Mesenchymal stem cell (in vitro differentiated cells and primary cell): Measurements from ENCODE around the gene KDM4C.

Experiments used
- DNase-seq: peaks from one replicate; pipeline ENCODE4 v3.0.0-alpha.2; 2013
- H2AFZ ChIP-seq: one replicate; pipeline ENCODE4 v1.6.1; 2013; ENCODE audit warnings: low read depth, mild to moderate bottlenecking, control low read depth, inconsistent platforms, low read length, moderate library complexity
- H2AK5ac ChIP-seq: 2 replicates; pipeline ENCODE4 v1.6.1; 2013; ENCODE audit warnings: low read length, moderate library complexity, mild to moderate bottlenecking, inconsistent platforms; ENCODE audit not compliant: severe bottlenecking
- H2BK120ac ChIP-seq: one replicate; pipeline ENCODE4 v1.6.1; 2013; ENCODE audit warnings: low read depth, mild to moderate bottlenecking, inconsistent platforms, low read length, moderate library complexity
- H2BK12ac ChIP-seq, 2 experiments: one replicate each; pipeline ENCODE4 v1.6.1; 2013; ENCODE audit warnings: inconsistent platforms in 2 of 2, low read length in 2 of 2, mild to moderate bottlenecking in 2 of 2, moderate library complexity in 2 of 2, control low read depth in 1 of 2
- H2BK15ac ChIP-seq: one replicate; pipeline ENCODE4 v1.6.1; 2013; ENCODE audit warnings: mild to moderate bottlenecking, low read depth, inconsistent platforms; ENCODE audit not compliant: poor library complexity, severe bottlenecking
- H2BK5ac ChIP-seq: 2 replicates; pipeline ENCODE4 v1.6.1; 2013; ENCODE audit warnings: low read depth, mild to moderate bottlenecking, low read length, control low read depth, inconsistent platforms; ENCODE audit not compliant: poor library complexity, severe bottlenecking
- H3K14ac ChIP-seq, 2 experiments: one replicate each; pipeline ENCODE4 v1.6.1; 2013; ENCODE audit warnings: inconsistent platforms in 2 of 2, low read length in 2 of 2, control low read depth in 1 of 2, mild to moderate bottlenecking in 1 of 2, moderate library complexity in 1 of 2
- H3K18ac ChIP-seq, 2 experiments: one replicate each; pipeline ENCODE4 v1.6.1; 2013; ENCODE audit warnings: inconsistent platforms in 2 of 2, low read length in 2 of 2, control low read depth in 1 of 2, low read depth in 1 of 2, mild to moderate bottlenecking in 1 of 2
- H3K23ac ChIP-seq, 2 experiments: one replicate each; pipeline ENCODE4 v1.6.1; 2013; ENCODE audit warnings: inconsistent platforms in 2 of 2, low read length in 2 of 2, mild to moderate bottlenecking in 2 of 2, moderate library complexity in 2 of 2, control low read depth in 1 of 2
- H3K27ac ChIP-seq: 2 replicates; pipeline ENCODE4 v1.5.1; 2013; ENCODE audit warnings: mild to moderate bottlenecking, moderate library complexity, low read length, control low read depth, inconsistent platforms; ENCODE audit not compliant: poor library complexity, severe bottlenecking
- H3K27me3 ChIP-seq, 2 experiments: 2 replicates each; pipeline versions ENCODE4 v1.6.1 to v1.7.0; 2013; ENCODE audit warnings: low read length in 2 of 2, mild to moderate bottlenecking in 2 of 2, moderate library complexity in 2 of 2, control low read depth in 1 of 2, inconsistent platforms in 1 of 2; ENCODE audit not compliant: control insufficient read depth in 1 of 2, insufficient read depth in 1 of 2
- H3K36me3 ChIP-seq, 2 experiments: 2 replicates each; pipeline versions ENCODE4 v1.6.1 to v1.7.0; 2013; ENCODE audit warnings: low read length in 2 of 2, control low read depth in 1 of 2, inconsistent platforms in 1 of 2, low read depth in 1 of 2, mild to moderate bottlenecking in 1 of 2; ENCODE audit not compliant: insufficient read depth in 2 of 2, control insufficient read depth in 1 of 2
- H3K4ac ChIP-seq, 2 experiments: one replicate each; pipeline ENCODE4 v1.6.1; 2013; ENCODE audit warnings: inconsistent platforms in 2 of 2, low read length in 2 of 2, mild to moderate bottlenecking in 2 of 2, moderate library complexity in 2 of 2, control low read depth in 1 of 2, low read depth in 1 of 2
- H3K4me1 ChIP-seq: 2 replicates; pipeline ENCODE4 v1.6.1; 2013; ENCODE audit warnings: low read depth, low read length, control low read depth; ENCODE audit not compliant: control insufficient read depth, insufficient read depth
- H3K4me2 ChIP-seq: 2 replicates; pipeline ENCODE4 v1.6.1; 2013; ENCODE audit warnings: low read length, mild to moderate bottlenecking, inconsistent platforms; ENCODE audit not compliant: poor library complexity, severe bottlenecking
- H3K4me3 ChIP-seq, 2 experiments: 2 replicates each; pipeline versions ENCODE4 v1.5.1 to v1.7.0; 2013; ENCODE audit warnings: low read length in 2 of 2, mild to moderate bottlenecking in 2 of 2, control low read depth in 1 of 2, low read depth in 1 of 2; ENCODE audit not compliant: insufficient read depth in 1 of 2
- H3K79me1 ChIP-seq: replicated peaks from 2 replicates; pipeline ENCODE4 v1.6.1; 2013; ENCODE audit warnings: mild to moderate bottlenecking, control low read depth, low read length, inconsistent platforms; ENCODE audit not compliant: poor library complexity, severe bottlenecking
- H3K9ac ChIP-seq: 2 replicates; pipeline ENCODE4 v1.7.0; 2013; ENCODE audit warnings: mild to moderate bottlenecking, low read length, moderate library complexity
- H3K9me3 ChIP-seq: 2 replicates; pipeline ENCODE4 v1.7.0; 2013; ENCODE audit warnings: mild to moderate bottlenecking, low read length; ENCODE audit not compliant: control insufficient read depth
- H4K8ac ChIP-seq: one replicate; pipeline ENCODE4 v1.6.1; 2013; ENCODE audit warnings: inconsistent platforms, mild to moderate bottlenecking, low read length, moderate library complexity
- H4K91ac ChIP-seq: one replicate; pipeline ENCODE4 v1.6.1; 2013; ENCODE audit warnings: mild to moderate bottlenecking, low read length, inconsistent platforms
- WGBS: methylation state at CpG from one replicate; pipeline ENCODE4 v1.1.7; 2013; ENCODE audit warnings: mixed read lengths; 5-methylcytosine and 5-hydroxymethylcytosine counted together

The KDM4C gene

GRCh38 chr9:7086389-7086788 is 328.6 kb downstream of the KDM4C start:
- Histone ChIP-seq H2BK5ac (no peak overlapping the region), H3K27me3 (no peaks in the 10 kb centered on the region), H3K18ac (no peak overlapping the region), H3K4ac (no peak overlapping the region), H2AK5ac (no peak overlapping the region), H2BK15ac (no peak overlapping the region), H3K23ac (no peak overlapping the region), H3K36me3 (peaks cover 3 to 9% of the 10 kb centered on the region in 2 experiments), H3K9me3 (no peaks in the 10 kb centered on the region), H2AFZ (no peak overlapping the region), H4K91ac (no peak overlapping the region), H3K14ac (no peak overlapping the region), H3K4me1 (peaks cover 1% of the 10 kb centered on the region), H3K4me3 (no peak overlapping the region), H3K9ac (no peak overlapping the region), H3K4me2 (no peak overlapping the region), H2BK12ac (no peak overlapping the region), H3K27ac (no peak overlapping the region), H3K79me1 (peaks cover 1% of the 10 kb centered on the region), H2BK120ac (no peak overlapping the region), H4K8ac (no peak overlapping the region)
- 92% methylated on average over 3 of the region's 3 CpGs for WGBS
- no peak for DNase-seq

GRCh38 chr9:7088611-7089010 is 330.8 kb downstream of the KDM4C start:
- Histone ChIP-seq H3K4ac (no peak overlapping the region), H4K91ac (no peak overlapping the region), H3K18ac (no peak overlapping the region), H3K27me3 (no peaks in the 10 kb centered on the region), H3K79me1 (peaks cover 1% of the 10 kb centered on the region), H2BK12ac (no peak overlapping the region), H3K36me3 (peaks cover 3 to 9% of the 10 kb centered on the region in 2 experiments), H2BK15ac (no peak overlapping the region), H3K9me3 (no peaks in the 10 kb centered on the region), H2BK120ac (no peak overlapping the region), H2AFZ (no peak overlapping the region), H3K23ac (no peak overlapping the region), H3K14ac (no peak overlapping the region), H2BK5ac (no peak overlapping the region), H3K4me1 (peaks cover 1% of the 10 kb centered on the region), H3K4me3 (no peak overlapping the region), H3K4me2 (no peak overlapping the region), H2AK5ac (no peak overlapping the region), H3K9ac (peak overlapping the region; percentile 19), H4K8ac (no peak overlapping the region), H3K27ac (no peak overlapping the region)
- WGBS: 100% methylated on average over 1 of the region's 3 CpGs
- DNase-seq: no peak

GRCh38 chr9:7089406-7090193 is 331.8 kb downstream of the KDM4C start:
- WGBS: 90% methylated on average over 2 of the region's 5 CpGs

GRCh38 chr9:7093040-7093439 is 335.3 kb downstream of the KDM4C start:
- H4K8ac ChIP-seq: no peak overlapping the region
- no peaks in the 10 kb centered on the region for H3K36me3 ChIP-seq
- no peak overlapping the region for H3K18ac ChIP-seq
- H3K4me1 ChIP-seq: no peaks in the 10 kb centered on the region
- H2AFZ ChIP-seq: no peak overlapping the region
- no peaks in the 10 kb centered on the region for H3K9me3 ChIP-seq
- WGBS: no CpG with 5 or more reads among the region's 4 CpGs
- no peak overlapping the region for H2BK15ac ChIP-seq
- no peak overlapping the region for H2BK120ac ChIP-seq
- H3K14ac ChIP-seq: no peak overlapping the region
- no peak for DNase-seq
- no peak overlapping the region for H2AK5ac ChIP-seq
- H3K4me3 ChIP-seq: no peak overlapping the region
- H3K4ac ChIP-seq: no peak overlapping the region
- H2BK5ac ChIP-seq: no peak overlapping the region
- H3K27ac ChIP-seq: no peak overlapping the region
- H4K91ac ChIP-seq: no peak overlapping the region
- no peak overlapping the region for H2BK12ac ChIP-seq
- H3K4me2 ChIP-seq: no peak overlapping the region
- H3K79me1 ChIP-seq: no peaks in the 10 kb centered on the region
- no peak overlapping the region for H3K23ac ChIP-seq
- H3K9ac ChIP-seq: no peak overlapping the region
- H3K27me3 ChIP-seq: no peaks in the 10 kb centered on the region

More at GRCh38 chr9:7089406-7090193, 331.8 kb downstream of the KDM4C start:
- peaks cover 3 to 9% of the 10 kb centered on the region in 2 experiments for H3K36me3 ChIP-seq
- H2BK15ac ChIP-seq: no peak overlapping the region
- no peak overlapping the region for H3K27ac ChIP-seq
- H4K91ac ChIP-seq: no peak overlapping the region
- no peaks in the 10 kb centered on the region for H3K27me3 ChIP-seq
- no peak overlapping the region for H3K9ac ChIP-seq
- H2BK12ac ChIP-seq: no peak overlapping the region
- H3K9me3 ChIP-seq: no peaks in the 10 kb centered on the region
- H3K14ac ChIP-seq: no peak overlapping the region
- no peak overlapping the region for H2AK5ac ChIP-seq
- H2BK120ac ChIP-seq: no peak overlapping the region
- H3K4me1 ChIP-seq: peaks cover 1% of the 10 kb centered on the region
- H3K18ac ChIP-seq: no peak overlapping the region
- H2AFZ ChIP-seq: no peak overlapping the region
- H4K8ac ChIP-seq: no peak overlapping the region
- no peak overlapping the region for H3K23ac ChIP-seq
- DNase-seq: no peak
- no peak overlapping the region for H3K4ac ChIP-seq
- no peak overlapping the region for H3K4me3 ChIP-seq
- no peak overlapping the region for H2BK5ac ChIP-seq
- H3K79me1 ChIP-seq: peaks cover 1% of the 10 kb centered on the region
- H3K4me2 ChIP-seq: no peak overlapping the region
